ENCODE results near the gene URB1. TPM values are rescaled to one million over a fixed set of nuclear protein-coding genes. Genes with fewer than 3 reads are reported as not detected.
"Not testable (repeated sequence)": the region's sequence is repeated elsewhere in the genome, so short reads cannot be mapped to it uniquely, and the experiment has no call there.

The URB1 gene
- total RNA-seq, 2 donors from 2014 or later, result 33.4 to 41.4 TPM

DNA sequence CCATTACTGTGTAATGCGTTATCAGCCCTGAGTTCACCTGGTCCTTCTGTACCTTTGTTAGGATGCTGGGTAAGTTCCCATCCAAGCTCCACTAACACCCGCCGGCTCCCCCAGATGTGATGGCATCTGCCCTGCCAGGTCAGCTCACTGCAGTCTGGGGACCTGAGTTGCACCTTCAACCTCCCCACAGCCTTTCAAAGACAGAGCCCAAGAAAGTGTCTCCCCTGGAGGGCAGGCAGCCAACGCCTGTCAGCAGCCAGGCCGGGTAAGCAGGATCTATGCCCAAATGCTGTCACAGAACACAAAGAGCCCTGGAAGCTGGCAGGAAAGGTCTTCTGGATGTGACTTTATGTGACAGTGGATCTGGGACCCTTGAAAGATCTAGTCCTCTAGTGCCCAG is 80.5 kb downstream of the URB1 start:
- Histone ChIP-seq H3K4me1 (replicated peaks) (no peaks in the 10 kb centered on the region), H3K4me3 (no peak overlapping the region), H3K27me3 (replicated peaks; ENCODE audit: insufficient read depth) (no peaks in the 10 kb centered on the region), H3K9me3 (no peaks in the 10 kb centered on the region), H3K36me3 (peaks cover 5 to 15% of the 10 kb centered on the region in 2 donors), H3K27ac (no peak overlapping the region)
- TF ChIP-seq POLR2A (IDR thresholded peaks at IDR 0.05), result no peak
- no peak for TF ChIP-seq CTCF (IDR thresholded peaks at IDR 0.05)
- TF ChIP-seq POLR2AphosphoS5 (IDR thresholded peaks at IDR 0.05), result no peak
- WGBS, result 73% methylated on average over 5 of the region's 5 CpGs
- DNase-seq (ENCODE audit: low spot score), result no peak
- intact Hi-C loops (cut with DNase I), result no loop called here

DNA sequence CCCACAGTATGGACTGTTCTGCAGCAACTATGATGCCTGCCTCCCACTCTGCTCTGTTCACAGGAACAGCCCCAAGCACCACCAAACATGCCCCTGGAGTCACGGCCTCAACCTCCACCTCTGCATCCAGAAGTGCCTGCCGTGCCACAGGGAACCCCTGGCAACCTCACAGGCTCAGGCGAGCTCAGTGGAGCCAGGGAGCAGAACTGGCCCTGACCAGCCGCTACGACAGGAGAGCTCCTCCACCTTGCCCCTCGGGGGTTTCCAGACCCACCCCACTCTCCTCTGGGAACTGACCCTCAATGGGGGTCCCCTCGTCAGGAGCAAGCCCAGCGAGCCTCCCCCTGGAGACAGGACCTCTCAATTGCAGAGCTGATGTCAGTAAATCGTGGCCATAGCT is 81.2 kb downstream of the URB1 start:
- no peak for DNase-seq (ENCODE audit: low spot score)
- H3K27ac ChIP-seq, result no peak overlapping the region
- no peak for TF ChIP-seq POLR2AphosphoS5 (IDR thresholded peaks at IDR 0.05)
- no peak for TF ChIP-seq POLR2A (IDR thresholded peaks at IDR 0.05)
- TF ChIP-seq CTCF (IDR thresholded peaks at IDR 0.05), result no peak
- H3K27me3 ChIP-seq (replicated peaks; ENCODE audit: insufficient read depth), result no peaks in the 10 kb centered on the region
- intact Hi-C loops (cut with DNase I), result no loop called here
- no peaks in the 10 kb centered on the region for H3K4me1 ChIP-seq (replicated peaks)
- H3K9me3 ChIP-seq, result no peaks in the 10 kb centered on the region
- WGBS, result over 99% methylated on average over 9 of the region's 9 CpGs
- H3K4me3 ChIP-seq, result no peak overlapping the region
- peaks cover 0 to 7% of the 10 kb centered on the region in 2 donors for H3K36me3 ChIP-seq

DNA sequence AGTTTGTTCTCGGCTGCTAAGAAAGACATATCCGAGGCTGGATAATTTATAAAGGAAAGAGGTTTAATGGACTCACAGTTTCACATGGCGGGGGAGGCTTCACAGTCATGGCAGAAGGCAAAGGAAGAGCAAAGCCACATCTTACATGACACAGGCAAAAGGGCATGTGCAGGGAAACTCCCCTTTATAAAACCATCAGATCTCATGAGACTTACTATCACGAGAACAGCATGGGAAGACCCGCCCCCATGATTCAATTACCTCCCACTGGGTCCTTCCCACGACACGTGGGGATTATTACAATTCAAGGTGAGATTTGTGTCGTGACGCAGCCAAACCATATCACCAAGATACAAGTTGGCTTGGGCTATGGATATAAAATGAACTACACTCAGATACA is 81.8 kb downstream of the URB1 start:
- H3K27me3 ChIP-seq (replicated peaks; ENCODE audit: insufficient read depth); H3K4me1 ChIP-seq (replicated peaks); H3K27ac ChIP-seq; H3K9me3 ChIP-seq; DNase-seq (ENCODE audit: low spot score); H3K36me3 ChIP-seq; intact Hi-C loops (cut with DNase I); H3K4me3 ChIP-seq: not testable (repeated sequence)
- 94% methylated on average over 9 of the region's 9 CpGs for WGBS

DNA sequence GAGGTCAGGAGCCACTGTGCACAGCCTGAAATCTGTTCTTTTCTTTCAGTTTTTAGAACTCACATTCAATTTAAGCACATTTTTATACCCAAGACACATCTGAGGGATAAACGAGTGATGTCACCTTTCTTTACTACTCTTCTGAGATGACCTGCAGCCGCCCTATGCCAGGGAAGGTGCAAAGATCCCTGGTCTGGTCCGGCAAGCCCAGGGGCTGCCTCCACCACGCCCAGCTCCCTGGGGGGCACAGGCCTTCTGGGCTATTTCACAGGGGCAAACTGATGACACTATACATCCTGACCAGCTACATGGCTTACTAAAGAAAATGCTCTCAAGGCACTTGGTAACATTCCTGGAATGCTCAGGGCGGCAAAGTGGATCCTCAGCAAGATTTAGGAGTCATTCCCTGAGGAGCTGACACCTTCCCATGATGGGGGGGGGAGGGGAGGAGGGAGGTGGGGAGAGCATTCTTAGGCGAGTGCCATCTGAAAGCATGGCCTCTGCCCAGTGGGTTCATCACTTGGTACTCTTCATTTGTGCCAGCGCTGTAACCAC is 82.8 kb downstream of the URB1 start:
- H3K27ac ChIP-seq, result no peak overlapping the region
- no peak for DNase-seq (ENCODE audit: low spot score)
- no peaks in the 10 kb centered on the region for H3K4me1 ChIP-seq (replicated peaks)
- WGBS, result 83% methylated on average over 7 of the region's 7 CpGs
- no peaks in the 10 kb centered on the region for H3K36me3 ChIP-seq
- intact Hi-C loops (cut with DNase I), result no loop called here
- H3K4me3 ChIP-seq, result no peak overlapping the region
- no peaks in the 10 kb centered on the region for H3K27me3 ChIP-seq (replicated peaks; ENCODE audit: insufficient read depth)
- H3K9me3 ChIP-seq, result no peaks in the 10 kb centered on the region
- no peak for TF ChIP-seq CTCF (IDR thresholded peaks at IDR 0.05)
- TF ChIP-seq POLR2AphosphoS5 (IDR thresholded peaks at IDR 0.05), result no peak
- TF ChIP-seq POLR2A (IDR thresholded peaks at IDR 0.05), result no peak

DNA sequence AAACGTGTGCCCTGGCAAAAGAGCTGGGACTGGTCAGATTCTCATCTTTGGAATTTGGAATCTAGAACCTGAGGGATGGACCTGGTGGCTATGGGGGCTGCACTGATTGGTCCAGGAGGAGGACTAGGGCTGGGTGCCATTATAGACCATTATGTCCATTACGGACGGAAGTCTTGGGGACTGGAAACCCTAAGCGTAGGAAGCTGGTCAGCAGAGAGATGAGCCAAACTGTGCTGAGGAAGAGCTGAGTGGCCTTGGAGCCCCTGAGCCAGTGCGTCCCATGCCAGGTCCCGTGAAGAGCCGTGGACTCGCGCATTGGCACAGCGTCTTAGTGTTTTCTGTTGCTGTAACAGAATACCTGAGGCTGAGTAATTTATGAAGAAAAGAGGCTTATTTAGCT is 84.1 kb downstream of the URB1 start:
- Histone ChIP-seq H3K4me1 (replicated peaks) (no peaks in the 10 kb centered on the region), H3K4me3 (no peak overlapping the region), H3K27me3 (replicated peaks; ENCODE audit: insufficient read depth) (no peaks in the 10 kb centered on the region), H3K9me3 (no peaks in the 10 kb centered on the region), H3K27ac (no peak overlapping the region), H3K36me3 (no peaks in the 10 kb centered on the region)
- TF ChIP-seq CTCF (IDR thresholded peaks at IDR 0.05), result no peak
- no peak for TF ChIP-seq POLR2A (IDR thresholded peaks at IDR 0.05)
- TF ChIP-seq POLR2AphosphoS5 (IDR thresholded peaks at IDR 0.05), result no peak
- 89% methylated on average over 10 of the region's 10 CpGs for WGBS
- intact Hi-C loops (cut with DNase I), result no loop called here
- no peak for DNase-seq (ENCODE audit: low spot score)
